ENCODE results near the gene CCDC188. TPM values are rescaled to one million over a fixed set of nuclear protein-coding genes. Genes with fewer than 3 reads are reported as not detected.

Gene CCDC188
- total RNA-seq, 1 experiment from 2014 or later: not detected

- ATAC-seq (peak; percentile 52), DNase-seq (ENCODE audit: low spot score) (peak; percentile 44)
- CTCF ChIA-PET: interaction anchor here (0.6 kb wide), 1 partner anchor 58 kb away, joined by 3 read pairs; no protein-coding TSS in a partner anchor
- POLR2A ChIA-PET: no interaction called here
- no peak overlapping the region for H3K4me3 Mint-ChIP-seq
- no peaks in the 10 kb centered on the region for H3K27me3 Mint-ChIP-seq (ENCODE audit: low read depth)
- no peaks in the 10 kb centered on the region for H3K4me1 Mint-ChIP-seq
- H3K27ac Mint-ChIP-seq: no peak overlapping the region
- H3K36me3 Mint-ChIP-seq: no peaks in the 10 kb centered on the region
- H3K9me3 Mint-ChIP-seq: no peaks in the 10 kb centered on the region
- TF ChIP-seq SMAD3 (CRISPR knock-in tag; IDR thresholded peaks at IDR 0.05; ENCODE audit: borderline replicate concordance) (no peak), CTCF (IDR thresholded peaks at IDR 0.05) (peak; percentile 21; the same call in 1 of the 2 replicates), SMAD4 (CRISPR knock-in tag; IDR thresholded peaks at IDR 0.05) (no peak)
Observed at GRCh38 chr22:20180245-20180630, 29.4 kb upstream of the CCDC188 start.

- no peaks in the 10 kb centered on the region for H3K4me1 Mint-ChIP-seq
- ATAC-seq: no peak
- no peak overlapping the region for H3K4me3 Mint-ChIP-seq
- H3K27me3 Mint-ChIP-seq (ENCODE audit: low read depth): no peaks in the 10 kb centered on the region
- ChIA-PET POLR2A (no interaction called here), CTCF (no interaction called here)
- no peaks in the 10 kb centered on the region for H3K36me3 Mint-ChIP-seq
- no peaks in the 10 kb centered on the region for H3K9me3 Mint-ChIP-seq
- no peak overlapping the region for H3K27ac Mint-ChIP-seq
- no peak for TF ChIP-seq ELF4 (CRISPR knock-in tag; IDR thresholded peaks at IDR 0.05; ENCODE audit: low read depth)
- no peak for TF ChIP-seq FOXP4 (CRISPR knock-in tag; IDR thresholded peaks at IDR 0.05)
- TF ChIP-seq FOXP1 (CRISPR knock-in tag; IDR thresholded peaks at IDR 0.05; ENCODE audit: borderline replicate concordance): no peak
- no peak for TF ChIP-seq CREM (CRISPR knock-in tag; IDR thresholded peaks at IDR 0.05)
- TF ChIP-seq ZNF263 (CRISPR knock-in tag; IDR thresholded peaks at IDR 0.05; ENCODE audit: low read depth): no peak
- no peak for DNase-seq (ENCODE audit: low spot score)
Observed at GRCh38 chr22:20179455-20180244, 28.8 kb upstream of the CCDC188 start.

- Mint-ChIP-seq H3K27me3 (ENCODE audit: low read depth) (no peaks in the 10 kb centered on the region), H3K4me3 (no peak overlapping the region), H3K27ac (no peak overlapping the region), H3K9me3 (no peaks in the 10 kb centered on the region), H3K36me3 (no peaks in the 10 kb centered on the region), H3K4me1 (no peaks in the 10 kb centered on the region)
- CTCF ChIA-PET: interaction anchor here (1.4 to 1.6 kb wide), 2 partner anchors 8 to 11 kb away, joined by 3 to 5 read pairs; no protein-coding TSS in a partner anchor
- ATAC-seq (no peak), DNase-seq (ENCODE audit: low spot score) (no peak)
- TF ChIP-seq E2F5 (CRISPR knock-in tag; IDR thresholded peaks at IDR 0.05) (no peak), JAZF1 (CRISPR knock-in tag; IDR thresholded peaks at IDR 0.05) (no peak), RORB (CRISPR knock-in tag; IDR thresholded peaks at IDR 0.05) (no peak), PRRX2 (CRISPR knock-in tag; IDR thresholded peaks at IDR 0.05) (no peak), SMAD3 (CRISPR knock-in tag; IDR thresholded peaks at IDR 0.05; ENCODE audit: borderline replicate concordance) (no peak), CDX4 (CRISPR knock-in tag; IDR thresholded peaks at IDR 0.05; ENCODE audit: borderline replicate concordance) (no peak)
- POLR2A ChIA-PET: no interaction called here
Observed at GRCh38 chr22:20178915-20179227, 28.0 kb upstream of the CCDC188 start.

Data from WTC11 (cell line).